OCI-LY1 (cell line): ENCODE data around the gene CCDC51.
"Not testable (repeated sequence)": the region's sequence is repeated elsewhere in the genome, so short reads cannot be mapped to it uniquely, and the experiment has no call there.

Experiments used
- H2AFZ ChIP-seq: fragments of 200-600 bp; sonication (generic), shearing (Covaris generic); 2 replicates; pipeline ENCODE4 v1.6.0; 2014; ENCODE audit warnings: antibody characterized with exemption, mild to moderate bottlenecking, low read length
- H3F3A ChIP-seq: fragments of 200-600 bp; sonication (generic), shearing (Covaris generic); 2 replicates; pipeline ENCODE4 v1.6.0; 2014; ENCODE audit warnings: mild to moderate bottlenecking, antibody characterized with exemption, low read length, moderate library complexity; ENCODE audit not compliant: insufficient read depth
- H3K27ac ChIP-seq: fragments of 200-600 bp; sonication (generic); 2 replicates; pipeline ENCODE4 v1.5.1; 2014; ENCODE audit warnings: low read length, mixed run types, mild to moderate bottlenecking, low read depth; ENCODE audit not compliant: poor library complexity, severe bottlenecking
- H3K27me3 ChIP-seq: fragments of 200-600 bp; sonication (generic); 2 replicates; pipeline ENCODE4 v1.6.0; 2014; ENCODE audit warnings: antibody characterized with exemption, mild to moderate bottlenecking, low read length, moderate library complexity; ENCODE audit not compliant: insufficient read depth
- H3K36me3 ChIP-seq: fragments of 200-600 bp; sonication (generic); 2 replicates; pipeline ENCODE4 v1.6.1; 2014; ENCODE audit warnings: mild to moderate bottlenecking, antibody characterized with exemption, low read length, moderate library complexity, mixed read lengths; ENCODE audit not compliant: insufficient read depth
- H3K4me1 ChIP-seq: fragments of 200-600 bp; sonication (generic); 2 replicates; pipeline ENCODE4 v1.5.1; 2014; ENCODE audit warnings: mild to moderate bottlenecking, low read length, moderate library complexity; ENCODE audit not compliant: insufficient read depth, severe bottlenecking
- H3K4me2 ChIP-seq: fragments of 200-600 bp; sonication (generic), shearing (Covaris generic); 2 replicates; pipeline ENCODE4 v1.6.1; 2014; ENCODE audit warnings: low read length
- H3K4me3 ChIP-seq: fragments of 200-600 bp; sonication (generic); 2 replicates; pipeline ENCODE4 v1.5.1; 2014; ENCODE audit warnings: low read length, low read depth, mild to moderate bottlenecking, mixed read lengths; ENCODE audit not compliant: poor library complexity, severe bottlenecking
- H3K79me2 ChIP-seq: fragments of 200-600 bp; shearing (Covaris generic); 2 replicates; pipeline ENCODE4 v1.6.1; 2016; ENCODE audit warnings: mixed run types, low read length, mixed read lengths; ENCODE audit not compliant: insufficient read depth
- H3K9ac ChIP-seq: fragments of 200-600 bp; sonication (generic), shearing (Covaris generic); 2 replicates; pipeline ENCODE4 v1.6.1; 2014; ENCODE audit warnings: mild to moderate bottlenecking, low read length, mixed read lengths
- H3K9me2 ChIP-seq: fragments of 200-600 bp; sonication (generic), shearing (Covaris generic); 2 replicates; pipeline ENCODE4 v1.6.1; 2014; ENCODE audit warnings: low read depth, mild to moderate bottlenecking, low read length, mixed read lengths
- H3K9me3 ChIP-seq: fragments of 200-600 bp; shearing (Covaris generic); 2 replicates; pipeline ENCODE4 v1.6.1; 2014; ENCODE audit warnings: low read length, mixed read lengths
- H4K20me1 ChIP-seq: fragments of 200-600 bp; sonication (generic), shearing (Covaris generic); 2 replicates; pipeline ENCODE4 v1.6.0; 2016; ENCODE audit warnings: mild to moderate bottlenecking, low read length; ENCODE audit not compliant: insufficient read depth
- CTCF ChIP-seq: fragments of 200-600 bp; sonication (generic), shearing (Covaris generic); IDR thresholded peaks from 2 replicates; pipeline ENCODE4 v1.5.1; 2017; ENCODE audit warnings: mild to moderate bottlenecking, antibody characterized with exemption, low read length, moderate library complexity, mixed read lengths
- EZH2 ChIP-seq: fragments of 200-600 bp; sonication (generic), shearing (Covaris generic); IDR thresholded peaks from 2 replicates; pipeline ENCODE4 v1.8.0; 2017; ENCODE audit warnings: borderline replicate concordance, mixed run types, mild to moderate bottlenecking, antibody characterized with exemption, low read length, moderate library complexity, mixed read lengths

Gene CCDC51

GRCh38 chr3:48475188-48475587 lies 35.3 kb upstream of the CCDC51 start:
- Histone ChIP-seq H3K36me3 (peaks cover 2% of the 10 kb centered on the region; the same call in 1 of the 2 replicates), H2AFZ (no peak overlapping the region), H4K20me1 (no peaks in the 10 kb centered on the region), H3K27ac (no peak overlapping the region), H3F3A (no peaks in the 10 kb centered on the region), H3K9me3 (no peaks in the 10 kb centered on the region), H3K4me3 (no peak overlapping the region), H3K4me2 (no peak overlapping the region), H3K27me3 (no peaks in the 10 kb centered on the region), H3K9ac (no peak overlapping the region), H3K79me2 (no peaks in the 10 kb centered on the region), H3K9me2 (no peaks in the 10 kb centered on the region), H3K4me1 (peaks cover 55% of the 10 kb centered on the region)
- TF ChIP-seq EZH2 (no peak), CTCF (no peak)

GRCh38 chr3:48474619-48475018 lies 34.7 kb upstream of the CCDC51 start:
- no peak overlapping the region for H3K27ac ChIP-seq
- H3K4me3 ChIP-seq: no peak overlapping the region

GRCh38 chr3:48474031-48474430 lies 34.1 kb upstream of the CCDC51 start:
- peaks cover 12% of the 10 kb centered on the region; the same call in 1 of the 2 replicates for H3K36me3 ChIP-seq
- H3K4me1 ChIP-seq: peaks cover 60% of the 10 kb centered on the region
- not testable (repeated sequence) for H3F3A ChIP-seq, H2AFZ ChIP-seq, H3K4me3 ChIP-seq, H4K20me1 ChIP-seq, H3K79me2 ChIP-seq, H3K9ac ChIP-seq, H3K9me2 ChIP-seq, H3K27me3 ChIP-seq, H3K4me2 ChIP-seq, H3K9me3 ChIP-seq
- peak overlapping the region; percentile 86 for H3K27ac ChIP-seq

More at GRCh38 chr3:48474619-48475018, 34.7 kb upstream of the CCDC51 start:
- no peak for TF ChIP-seq CTCF
- no peak for TF ChIP-seq EZH2
- Histone ChIP-seq H3F3A (no peaks in the 10 kb centered on the region), H3K36me3 (peaks cover 6% of the 10 kb centered on the region; the same call in 1 of the 2 replicates), H3K9me3 (no peaks in the 10 kb centered on the region), H3K79me2 (no peaks in the 10 kb centered on the region), H3K4me1 (peaks cover 60% of the 10 kb centered on the region), H2AFZ (no peak overlapping the region), H3K27me3 (no peaks in the 10 kb centered on the region), H3K9ac (no peak overlapping the region), H3K4me2 (no peak overlapping the region), H4K20me1 (no peaks in the 10 kb centered on the region), H3K9me2 (no peaks in the 10 kb centered on the region)

- H3K9ac ChIP-seq: peak overlapping the region; percentile 74; the same call in 1 of the 2 replicates
- peaks cover 60% of the 10 kb centered on the region for H3K4me1 ChIP-seq
- H3K79me2 ChIP-seq: no peaks in the 10 kb centered on the region
Observed at GRCh38 chr3:48473617-48473952, 33.7 kb upstream of the CCDC51 start.

More at GRCh38 chr3:48473617-48473952, 33.7 kb upstream of the CCDC51 start:
- H3F3A ChIP-seq: no peaks in the 10 kb centered on the region
- no peaks in the 10 kb centered on the region for H4K20me1 ChIP-seq
- no peak for TF ChIP-seq EZH2
- no peak for TF ChIP-seq CTCF
- H3K4me2 ChIP-seq: peak overlapping the region; percentile 67
- H3K27me3 ChIP-seq: no peaks in the 10 kb centered on the region
- peak overlapping the region; percentile 9; the same call in 1 of the 2 replicates for H2AFZ ChIP-seq
- peak overlapping the region; percentile 86 for H3K27ac ChIP-seq
- H3K4me3 ChIP-seq: peak overlapping the region; percentile 66
- no peaks in the 10 kb centered on the region for H3K9me2 ChIP-seq
- H3K36me3 ChIP-seq: peaks cover 16% of the 10 kb centered on the region; the same call in 1 of the 2 replicates
- H3K9me3 ChIP-seq: no peaks in the 10 kb centered on the region
